Mesothelial cell of epicardium (in vitro differentiated cells): Measurements from ENCODE around the gene GKN1. TPM values are rescaled to one million over a fixed set of nuclear protein-coding genes. Genes with fewer than 3 reads are reported as not detected.

Experiments
- DNase-seq, 2 experiments: peaks; one replicate each; pipeline ENCODE4 v3.0.0; 2021; ENCODE audit warnings: low spot score in 2 of 2; ENCODE audit not compliant: unreplicated experiment in 2 of 2
- H3K27ac Mint-ChIP-seq: 2 replicates; pipeline ENCODE4 v1.8.0; 2021; ENCODE audit warnings: mixed read lengths
- H3K27me3 Mint-ChIP-seq: 2 replicates; pipeline ENCODE4 v1.8.0; 2021; ENCODE audit warnings: low read depth, mixed read lengths
- H3K36me3 Mint-ChIP-seq: 2 replicates; pipeline ENCODE4 v1.8.0; 2021; ENCODE audit warnings: mixed read lengths
- H3K4me1 Mint-ChIP-seq: 2 replicates; pipeline ENCODE4 v1.8.0; 2021; ENCODE audit warnings: mixed read lengths
- H3K4me3 Mint-ChIP-seq: 2 replicates; pipeline ENCODE4 v1.8.0; 2021; ENCODE audit warnings: mild to moderate bottlenecking, moderate library complexity, mixed read lengths
- H3K9me3 Mint-ChIP-seq: 2 replicates; pipeline ENCODE4 v1.8.0; 2021; ENCODE audit warnings: mixed read lengths
- total RNA-seq: library from RNA; stranded (reverse); gene quantifications from 3 replicates; pipeline ENCODE4 v1.2.1, GENCODE V29; 2021
- TF ChIP-seq, protein P1 (sequence below): fragments of 200-600 bp; sonication (generic); IDR thresholded peaks from one replicate; pipeline ENCODE4 v1.5.0; 2021; ENCODE audit warnings: antibody characterized with exemption; ENCODE audit not compliant: unreplicated experiment

Gene GKN1
- total RNA-seq, 1 donor from 2014 or later: not detected

DNA sequence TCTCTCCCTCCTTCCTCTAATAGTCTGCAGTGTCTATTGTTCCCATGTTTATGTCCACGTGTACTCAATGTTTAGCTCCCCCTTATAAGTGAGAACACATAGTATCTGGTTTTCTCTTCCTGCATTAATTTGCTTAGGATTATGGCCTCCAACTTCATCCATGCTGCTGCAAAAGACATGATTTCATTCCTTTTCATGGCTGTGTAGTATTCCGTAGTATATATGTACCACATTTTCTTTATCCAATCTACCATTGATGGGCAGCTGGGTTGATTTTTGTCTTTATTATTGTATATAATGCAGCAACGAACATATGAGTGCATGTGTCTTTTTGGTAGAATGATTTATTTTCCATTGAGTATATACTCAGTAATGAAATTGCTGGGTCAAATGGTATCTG is 35.5 kb upstream of the GKN1 start:
- H3K36me3 Mint-ChIP-seq: no peaks in the 10 kb centered on the region
- no peak overlapping the region for H3K4me3 Mint-ChIP-seq
- no peak overlapping the region for H3K27ac Mint-ChIP-seq
- H3K27me3 Mint-ChIP-seq: peaks cover 16% of the 10 kb centered on the region
- H3K9me3 Mint-ChIP-seq: peaks cover 23% of the 10 kb centered on the region
- TF ChIP-seq, protein P1, sequence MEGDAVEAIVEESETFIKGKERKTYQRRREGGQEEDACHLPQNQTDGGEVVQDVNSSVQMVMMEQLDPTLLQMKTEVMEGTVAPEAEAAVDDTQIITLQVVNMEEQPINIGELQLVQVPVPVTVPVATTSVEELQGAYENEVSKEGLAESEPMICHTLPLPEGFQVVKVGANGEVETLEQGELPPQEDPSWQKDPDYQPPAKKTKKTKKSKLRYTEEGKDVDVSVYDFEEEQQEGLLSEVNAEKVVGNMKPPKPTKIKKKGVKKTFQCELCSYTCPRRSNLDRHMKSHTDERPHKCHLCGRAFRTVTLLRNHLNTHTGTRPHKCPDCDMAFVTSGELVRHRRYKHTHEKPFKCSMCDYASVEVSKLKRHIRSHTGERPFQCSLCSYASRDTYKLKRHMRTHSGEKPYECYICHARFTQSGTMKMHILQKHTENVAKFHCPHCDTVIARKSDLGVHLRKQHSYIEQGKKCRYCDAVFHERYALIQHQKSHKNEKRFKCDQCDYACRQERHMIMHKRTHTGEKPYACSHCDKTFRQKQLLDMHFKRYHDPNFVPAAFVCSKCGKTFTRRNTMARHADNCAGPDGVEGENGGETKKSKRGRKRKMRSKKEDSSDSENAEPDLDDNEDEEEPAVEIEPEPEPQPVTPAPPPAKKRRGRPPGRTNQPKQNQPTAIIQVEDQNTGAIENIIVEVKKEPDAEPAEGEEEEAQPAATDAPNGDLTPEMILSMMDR: no peak
- H3K4me1 Mint-ChIP-seq: peaks cover 2% of the 10 kb centered on the region
- no peak for DNase-seq

DNA sequence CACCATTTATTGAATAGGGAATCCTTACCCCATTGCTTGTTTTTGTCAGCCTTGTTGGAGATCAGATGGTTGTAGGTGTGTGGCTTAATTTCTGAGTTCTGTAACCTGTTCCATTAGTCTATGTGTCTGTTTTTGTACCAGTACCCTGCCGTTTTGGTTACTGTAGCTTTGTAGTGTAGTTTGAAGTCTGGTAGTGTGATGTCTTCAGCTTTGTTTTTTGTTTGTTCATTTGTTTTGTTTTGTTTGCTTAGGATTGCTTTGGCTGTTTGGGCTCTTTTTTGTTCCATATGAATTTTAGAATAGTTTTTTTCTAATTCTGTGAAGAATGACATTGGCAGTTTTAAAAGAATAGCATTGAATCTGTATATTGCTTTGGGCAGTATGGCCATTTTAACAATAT is 34.5 kb upstream of the GKN1 start:
- Mint-ChIP-seq H3K4me3 (no peak overlapping the region), H3K9me3 (peaks cover 23% of the 10 kb centered on the region), H3K27ac (no peak overlapping the region), H3K4me1 (peaks cover 4% of the 10 kb centered on the region), H3K36me3 (no peaks in the 10 kb centered on the region), H3K27me3 (peaks cover 16% of the 10 kb centered on the region)
- TF ChIP-seq, protein P1: no peak
- DNase-seq: no peak

DNA sequence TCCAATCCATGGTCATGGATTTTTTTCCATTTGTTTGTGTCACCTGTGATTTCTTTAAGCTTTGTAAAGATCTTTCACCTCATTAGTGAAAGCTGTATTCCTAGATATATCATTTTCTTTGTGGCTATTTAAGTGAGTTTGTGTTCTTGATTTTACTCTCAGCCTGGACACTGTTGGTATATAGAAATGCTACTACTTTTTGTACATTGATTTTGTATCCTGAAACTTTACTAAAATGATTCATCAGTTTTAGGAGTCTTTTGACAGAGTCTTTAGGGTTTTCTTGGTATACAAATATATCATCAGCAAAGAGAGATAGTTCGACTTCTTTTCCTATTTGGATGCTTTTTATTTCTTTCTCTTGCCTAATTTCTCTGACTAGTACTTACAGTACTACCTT is 34.1 kb upstream of the GKN1 start:
- H3K36me3 Mint-ChIP-seq: no peaks in the 10 kb centered on the region
- no peak for DNase-seq
- H3K27ac Mint-ChIP-seq: no peak overlapping the region
- H3K4me3 Mint-ChIP-seq: no peak overlapping the region
- H3K27me3 Mint-ChIP-seq: peaks cover 16% of the 10 kb centered on the region
- TF ChIP-seq, protein P1: no peak
- H3K4me1 Mint-ChIP-seq: peaks cover 4% of the 10 kb centered on the region
- peaks cover 23% of the 10 kb centered on the region for H3K9me3 Mint-ChIP-seq

DNA sequence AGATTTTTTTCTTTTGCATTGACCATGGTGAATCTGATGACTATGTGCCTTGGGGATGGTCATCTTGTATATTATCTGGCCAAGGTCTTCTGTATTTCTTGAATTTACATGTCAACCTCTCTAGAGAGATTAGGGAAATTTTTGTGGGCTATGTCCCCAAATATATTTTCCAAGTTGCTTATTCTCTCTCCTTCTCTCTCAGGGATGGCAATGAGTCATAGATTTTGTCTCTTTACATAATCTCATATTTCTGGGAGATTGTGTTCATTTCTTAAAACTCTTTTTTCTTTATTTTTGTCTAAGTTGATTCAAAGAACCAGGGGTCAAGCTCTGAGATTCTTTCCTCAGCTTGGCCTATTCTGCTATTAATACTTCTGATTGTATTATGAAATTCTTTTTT is 31.6 kb upstream of the GKN1 start:
- H3K27me3 Mint-ChIP-seq: peaks cover 16% of the 10 kb centered on the region
- no peak overlapping the region for H3K27ac Mint-ChIP-seq
- peaks cover 30% of the 10 kb centered on the region for H3K9me3 Mint-ChIP-seq
- H3K36me3 Mint-ChIP-seq: no peaks in the 10 kb centered on the region
- no peak for DNase-seq
- TF ChIP-seq, protein P1: no peak
- no peak overlapping the region for H3K4me3 Mint-ChIP-seq
- H3K4me1 Mint-ChIP-seq: peaks cover 4% of the 10 kb centered on the region

DNA sequence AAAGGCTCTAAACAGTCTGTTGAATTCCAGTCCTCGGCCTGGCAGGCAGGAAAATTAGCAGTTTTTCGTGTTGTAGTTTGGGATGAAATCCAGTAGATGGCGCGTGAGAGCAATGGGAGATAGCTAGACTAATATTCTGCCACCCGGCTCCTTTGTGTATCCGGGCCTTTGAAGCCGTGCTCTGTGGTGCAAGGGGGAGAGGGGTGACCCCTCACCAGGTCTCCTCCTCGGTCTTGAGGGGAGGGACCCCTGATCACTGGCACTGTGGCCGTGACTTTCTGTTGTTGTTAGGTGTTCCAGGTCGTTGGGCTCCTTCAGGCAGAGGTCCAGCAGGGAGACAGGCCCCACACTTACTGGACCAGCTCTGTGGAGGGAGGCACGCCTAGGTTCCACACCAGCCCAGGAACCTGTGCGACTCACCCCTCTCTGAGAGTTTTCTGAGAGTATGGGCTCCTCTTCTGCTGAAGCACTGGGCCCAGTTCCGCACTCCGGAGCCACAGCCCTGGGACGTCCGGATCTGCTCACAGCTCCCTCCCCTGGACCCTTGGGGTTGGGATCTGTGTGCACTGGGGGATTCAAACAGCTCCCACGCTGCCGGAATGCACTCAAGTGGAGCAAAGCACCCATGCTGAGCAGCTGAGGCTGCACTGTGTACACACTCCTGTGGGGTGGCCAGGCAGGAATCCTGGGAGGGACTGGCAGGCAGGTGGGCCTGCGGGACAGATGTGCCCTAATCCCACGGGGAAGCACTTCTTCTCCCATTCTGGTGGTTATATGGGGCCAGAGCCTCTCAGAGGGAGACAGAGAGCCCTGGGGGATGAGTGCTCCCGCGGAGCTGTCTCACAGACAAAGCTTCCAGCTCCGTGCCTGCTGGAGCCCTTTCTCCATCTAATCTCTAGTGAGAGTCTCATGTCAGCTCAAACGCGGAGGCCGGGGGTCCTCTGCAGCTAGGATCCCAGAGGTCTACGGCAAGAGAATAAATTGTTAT is 30.6 kb upstream of the GKN1 start:
- H3K27ac Mint-ChIP-seq: peak overlapping the region; percentile 69
- TF ChIP-seq, protein P1: peak; percentile 80
- peaks cover 4% of the 10 kb centered on the region for H3K4me1 Mint-ChIP-seq
- H3K27me3 Mint-ChIP-seq: peaks cover 14% of the 10 kb centered on the region
- H3K36me3 Mint-ChIP-seq: no peaks in the 10 kb centered on the region
- DNase-seq: peak; percentile 34 to 80
- H3K9me3 Mint-ChIP-seq: peaks cover 29% of the 10 kb centered on the region
- H3K4me3 Mint-ChIP-seq: no peak overlapping the region
